LNCaP clone FGC (cell line): ENCODE results near the gene CSRP2.

Source experiments
- DNase-seq: peaks from one replicate; pipeline ENCODE4 v3.0.0-alpha.2; 2011; ENCODE audit warnings: low read depth
- H3K4me3 ChIP-seq: 2 replicates; pipeline ENCODE4 v1.5.1; 2011; ENCODE audit warnings: mild to moderate bottlenecking, low read depth, low read length, control low read depth
- CTCF ChIP-seq: IDR thresholded peaks from 2 replicates; pipeline ENCODE4 v1.5.1; 2012; ENCODE audit warnings: mild to moderate bottlenecking; ENCODE audit not compliant: control insufficient read depth, insufficient read depth; ENCODE audit errors: extremely low read depth

The CSRP2 gene

GRCh38 chr12:76811976-76812375 is 66.8 kb downstream of the CSRP2 start:
- DNase-seq, result no peak
- no peak overlapping the region for H3K4me3 ChIP-seq
- no peak for TF ChIP-seq CTCF

- H3K4me3 ChIP-seq, result no peak overlapping the region
- TF ChIP-seq CTCF, result no peak
- no peak for DNase-seq
Observed at GRCh38 chr12:76810671-76811419, 68.0 kb downstream of the CSRP2 start.
